A673 (cell line): ENCODE results near the gene GRIFIN. TPM values are rescaled to one million over a fixed set of nuclear protein-coding genes. Genes with fewer than 3 reads are reported as not detected.

ENCODE experiments used
- BruUV-seq: library from RNA; stranded (reverse); fragments of 400-500 nt; replicated peaks from 2 replicates; lab custom pipeline; 2021; lab: Mats Ljungman, UMichigan
- CTCF ChIA-PET: fragments of 300-600 bp; sonication (Branson Sonifier 250); formaldehyde crosslinking; loops from one replicate; lab custom pipeline; 2022; ENCODE audit warnings: antibody characterized with exemption; lab: Charles Lee
- POLR2A ChIA-PET: fragments of 300-600 bp; sonication (Branson Sonifier 250); formaldehyde crosslinking; loops from one replicate; lab custom pipeline; 2022; ENCODE audit warnings: antibody characterized with exemption; ENCODE audit not compliant: low non-redundant PET; lab: Charles Lee
- DNase-seq: peaks from one replicate; pipeline ENCODE4 v3.0.0-alpha.2; 2015; ENCODE audit warnings: low spot score
- H3K27ac ChIP-seq: fragments of 200-600 bp; sonication (generic); 2 replicates; pipeline ENCODE4 v1.5.1; 2016; ENCODE audit warnings: mixed run types, low read depth, mild to moderate bottlenecking, mixed read lengths, antibody characterized with exemption, low read length; ENCODE audit not compliant: poor library complexity, severe bottlenecking
- H3K27me3 ChIP-seq: fragments of 200-600 bp; sonication (generic); replicated peaks from 2 replicates; pipeline ENCODE4 v1.6.1; 2017; ENCODE audit warnings: mixed run types, low read depth, mild to moderate bottlenecking, mixed read lengths, antibody characterized with exemption, low read length; ENCODE audit not compliant: insufficient read depth, poor library complexity
- H3K36me3 ChIP-seq: fragments of 200-600 bp; sonication (generic); 2 replicates; pipeline ENCODE4 v1.6.1; 2016; ENCODE audit warnings: mixed run types, mild to moderate bottlenecking, mixed read lengths, antibody characterized with exemption, low read length; ENCODE audit not compliant: insufficient read depth, poor library complexity, severe bottlenecking
- H3K4me1 ChIP-seq: fragments of 200-600 bp; sonication (generic); 2 replicates; pipeline ENCODE4 v1.6.1; 2017; ENCODE audit warnings: mixed run types, mild to moderate bottlenecking, mixed read lengths, antibody characterized with exemption, low read length; ENCODE audit not compliant: insufficient read depth, poor library complexity, severe bottlenecking
- H3K4me3 ChIP-seq: fragments of 200-600 bp; sonication (generic); 2 replicates; pipeline ENCODE4 v1.5.1; 2016; ENCODE audit warnings: low read depth, mixed run types, mild to moderate bottlenecking, mixed read lengths, low read length; ENCODE audit not compliant: poor library complexity, severe bottlenecking
- H3K9me3 ChIP-seq: fragments of 200-600 bp; sonication (generic); 2 replicates; pipeline ENCODE4 v1.6.1; 2016; ENCODE audit warnings: mixed run types, low read depth, mild to moderate bottlenecking, mixed read lengths, antibody characterized with exemption, low read length; ENCODE audit not compliant: poor library complexity, severe bottlenecking
- EZH2 ChIP-seq: fragments of 200-600 bp; sonication (generic); IDR thresholded peaks from 2 replicates; pipeline ENCODE4 v1.6.1; 2017; ENCODE audit warnings: borderline replicate concordance, low read depth, mild to moderate bottlenecking, mixed read lengths, antibody characterized with exemption, low read length; ENCODE audit not compliant: poor library complexity, severe bottlenecking
- intact Hi-C: fragments of 100-400 bp; cut with micrococcal nuclease; formaldehyde crosslinking; loops from one replicate; pipeline ENCODE4 v1.10.0; 2022; ENCODE audit not compliant: unreplicated experiment
- total RNA-seq: library from RNA; stranded (reverse); gene quantifications from 2 replicates; pipeline ENCODE4 v1.2.3, GENCODE V29; 2021
- TF ChIP-seq, protein P1 (sequence below): fragments of 300-800, 200-600 bp; sonication (generic); conservative IDR thresholded peaks from 2 replicates; pipeline ENCODE4 v1.5.1; 2017; ENCODE audit warnings: low read depth, mild to moderate bottlenecking, antibody characterized with exemption, low read length, moderate library complexity, mixed read lengths

The GRIFIN gene
- total RNA-seq, 1 experiment from 2014 or later = not detected

DNA sequence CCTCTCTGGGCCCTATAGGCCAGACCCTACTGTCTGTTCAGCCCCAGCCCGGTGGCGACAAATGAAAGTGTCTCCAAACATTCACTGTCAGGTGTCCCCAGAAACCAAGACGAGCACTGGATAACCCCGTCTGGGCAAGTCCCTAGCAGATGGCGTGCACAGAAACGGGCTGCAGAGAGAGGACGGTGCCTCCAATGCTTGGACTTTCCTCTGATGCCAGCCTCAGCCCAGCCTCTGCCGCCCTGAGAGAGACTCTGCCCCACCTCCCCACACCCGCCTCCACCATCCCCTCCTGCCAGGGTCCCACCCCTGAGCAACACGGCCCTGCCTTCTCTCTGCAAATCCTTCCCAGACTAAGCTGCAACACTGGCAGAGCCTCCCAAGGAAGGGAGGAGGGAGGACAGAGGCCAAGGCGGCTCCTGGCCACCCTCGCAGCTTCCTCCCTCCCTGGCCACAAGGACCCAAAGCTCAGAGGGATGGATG lies 36.0 kb upstream of the GRIFIN start:
- no TSS peak for BruUV-seq
- Histone ChIP-seq H3K9me3 (no peaks in the 10 kb centered on the region), H3K27me3 (no peaks in the 10 kb centered on the region), H3K27ac (no peak overlapping the region), H3K4me3 (no peak overlapping the region), H3K4me1 (peaks cover 2% of the 10 kb centered on the region), H3K36me3 (no peaks in the 10 kb centered on the region)
- intact Hi-C loops = no loop called here
- TF ChIP-seq EZH2 = no peak
- TF ChIP-seq, protein P1, sequence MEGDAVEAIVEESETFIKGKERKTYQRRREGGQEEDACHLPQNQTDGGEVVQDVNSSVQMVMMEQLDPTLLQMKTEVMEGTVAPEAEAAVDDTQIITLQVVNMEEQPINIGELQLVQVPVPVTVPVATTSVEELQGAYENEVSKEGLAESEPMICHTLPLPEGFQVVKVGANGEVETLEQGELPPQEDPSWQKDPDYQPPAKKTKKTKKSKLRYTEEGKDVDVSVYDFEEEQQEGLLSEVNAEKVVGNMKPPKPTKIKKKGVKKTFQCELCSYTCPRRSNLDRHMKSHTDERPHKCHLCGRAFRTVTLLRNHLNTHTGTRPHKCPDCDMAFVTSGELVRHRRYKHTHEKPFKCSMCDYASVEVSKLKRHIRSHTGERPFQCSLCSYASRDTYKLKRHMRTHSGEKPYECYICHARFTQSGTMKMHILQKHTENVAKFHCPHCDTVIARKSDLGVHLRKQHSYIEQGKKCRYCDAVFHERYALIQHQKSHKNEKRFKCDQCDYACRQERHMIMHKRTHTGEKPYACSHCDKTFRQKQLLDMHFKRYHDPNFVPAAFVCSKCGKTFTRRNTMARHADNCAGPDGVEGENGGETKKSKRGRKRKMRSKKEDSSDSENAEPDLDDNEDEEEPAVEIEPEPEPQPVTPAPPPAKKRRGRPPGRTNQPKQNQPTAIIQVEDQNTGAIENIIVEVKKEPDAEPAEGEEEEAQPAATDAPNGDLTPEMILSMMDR = no peak
- DNase-seq = no peak
- ChIA-PET CTCF (no interaction called here), POLR2A (interaction anchor here (0.5 kb wide), 1 partner anchor 78 kb away, joined by 6 read pairs; no protein-coding TSS in a partner anchor)

DNA sequence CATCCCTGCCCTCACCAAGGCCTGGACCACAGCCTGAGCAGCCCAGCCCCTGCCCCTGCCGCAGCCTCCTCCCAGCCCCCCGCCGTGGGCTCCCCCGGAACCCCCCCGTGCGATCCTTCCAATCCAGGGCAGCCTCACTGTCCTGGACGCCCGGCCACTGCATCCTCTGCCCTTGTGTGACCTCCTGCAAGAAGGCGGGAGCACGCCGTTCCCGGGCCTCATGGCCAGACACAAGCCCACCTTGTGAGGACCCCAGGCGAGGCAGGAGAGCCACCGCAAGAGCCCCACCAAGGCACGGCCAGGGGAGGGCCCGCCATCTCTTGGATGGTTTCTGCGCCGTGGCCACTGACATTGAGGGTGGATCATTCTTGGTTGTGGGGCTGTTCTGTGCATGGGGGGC lies 35.6 kb upstream of the GRIFIN start:
- ChIA-PET POLR2A (interaction anchor here (0.5 kb wide), 1 partner anchor 79 kb away, joined by 6 read pairs; no protein-coding TSS in a partner anchor), CTCF (no interaction called here)
- BruUV-seq = no TSS peak
- no peaks in the 10 kb centered on the region for H3K9me3 ChIP-seq
- TF ChIP-seq, protein P1 = no peak
- no peak for TF ChIP-seq EZH2
- intact Hi-C loops = no loop called here
- H3K4me1 ChIP-seq = no peaks in the 10 kb centered on the region
- no peak for DNase-seq
- no peak overlapping the region for H3K4me3 ChIP-seq
- no peaks in the 10 kb centered on the region for H3K36me3 ChIP-seq
- no peak overlapping the region for H3K27ac ChIP-seq
- H3K27me3 ChIP-seq = no peaks in the 10 kb centered on the region

DNA sequence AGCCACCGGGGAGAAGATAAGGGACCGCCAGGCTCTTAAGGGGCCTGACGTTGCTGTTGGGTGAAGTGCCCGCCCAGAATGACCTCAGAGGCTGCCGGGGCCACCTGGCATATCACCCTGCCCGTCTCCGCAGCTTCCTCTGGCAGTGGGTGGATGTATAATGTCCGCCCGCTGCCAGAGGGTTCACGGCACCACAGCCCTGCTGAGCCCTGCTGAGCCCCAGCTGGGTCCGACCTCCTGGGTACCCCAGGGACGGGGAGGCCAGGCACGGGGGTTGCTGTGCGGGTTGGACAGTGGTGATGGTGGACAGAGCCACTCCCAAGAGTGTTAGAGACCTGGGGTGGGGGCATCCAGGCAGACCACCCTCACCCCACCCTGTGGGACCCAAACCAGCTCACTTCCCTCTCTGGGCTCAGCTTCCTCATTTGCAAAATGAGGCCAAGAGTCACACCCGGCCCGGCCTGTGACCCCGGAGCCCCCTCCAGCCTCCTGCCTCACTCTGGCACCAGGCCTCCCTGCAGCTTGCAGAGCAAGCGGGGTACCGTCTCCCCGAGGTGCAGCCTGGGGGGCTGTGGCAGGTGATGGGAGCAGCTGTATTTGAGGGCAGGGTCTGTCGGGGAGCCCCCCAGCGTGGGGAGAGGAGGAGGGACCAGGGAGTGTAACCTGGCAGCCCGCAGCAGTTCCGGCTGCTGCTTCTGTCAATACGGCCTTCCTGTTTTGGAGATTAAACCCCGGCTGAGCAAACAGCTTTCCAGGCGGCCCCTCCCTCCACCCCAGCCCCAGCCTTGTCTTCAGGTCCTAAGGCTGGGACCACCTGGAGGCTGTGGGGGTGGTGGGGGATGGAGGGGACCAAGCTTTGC lies 34.9 kb upstream of the GRIFIN start:
- intact Hi-C loops = no loop called here
- Histone ChIP-seq H3K27me3 (no peaks in the 10 kb centered on the region), H3K27ac (no peak overlapping the region), H3K9me3 (no peaks in the 10 kb centered on the region), H3K36me3 (no peaks in the 10 kb centered on the region), H3K4me3 (no peak overlapping the region), H3K4me1 (no peaks in the 10 kb centered on the region)
- CTCF ChIA-PET = no interaction called here
- POLR2A ChIA-PET = no interaction called here
- no TSS peak for BruUV-seq
- DNase-seq = no peak
- TF ChIP-seq, protein P1 = no peak
- no peak for TF ChIP-seq EZH2
